Upper lobe of left lung (tissue), 4 donors: ENCODE results near the gene CDH18.

Experiments
- EP300 ChIP-seq, 4 donors: sonication (generic); formaldehyde crosslinking; IDR thresholded peaks; one replicate each; pipeline ENCODE4 v1.5.1; 2017; ENCODE audit warnings: antibody characterized with exemption in 4 of 4, control low read depth in 2 of 4
- POLR2AphosphoS5 ChIP-seq, 2 donors: sonication (generic); formaldehyde crosslinking; IDR thresholded peaks; one replicate each; pipeline ENCODE4 v1.5.1; 2017; ENCODE audit warnings: antibody characterized with exemption in 2 of 2
- TF ChIP-seq, protein P1 (sequence below), 6 experiments: fragments of 450-650 bp in 4 of 6; fragments of 200-600 bp in 2 of 6; sonication (generic) in 2 of 6; IDR thresholded peaks; one replicate each; pipeline ENCODE4 v1.5.1; 2016 to 2019; ENCODE audit warnings: antibody characterized with exemption in 6 of 6

DNA sequence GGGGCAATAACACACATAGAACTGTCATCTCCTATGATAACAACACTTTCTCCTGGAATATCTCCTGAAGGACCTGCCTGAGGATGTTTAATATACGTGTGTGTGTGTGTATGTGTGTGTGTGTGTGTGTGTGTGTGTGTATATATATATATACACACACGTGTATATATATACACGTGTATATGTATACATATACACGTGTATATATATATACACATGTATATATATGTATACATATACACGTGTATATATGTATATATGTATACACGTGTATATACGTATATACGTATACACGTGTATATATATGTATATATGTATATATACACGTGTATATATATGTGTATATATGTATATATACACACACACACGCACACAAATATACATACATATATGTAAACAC lies 27.5 kb downstream of the CDH18 start:
- no peak for TF ChIP-seq POLR2AphosphoS5 (IDR thresholded peaks at IDR 0.05)
- TF ChIP-seq, protein P1, sequence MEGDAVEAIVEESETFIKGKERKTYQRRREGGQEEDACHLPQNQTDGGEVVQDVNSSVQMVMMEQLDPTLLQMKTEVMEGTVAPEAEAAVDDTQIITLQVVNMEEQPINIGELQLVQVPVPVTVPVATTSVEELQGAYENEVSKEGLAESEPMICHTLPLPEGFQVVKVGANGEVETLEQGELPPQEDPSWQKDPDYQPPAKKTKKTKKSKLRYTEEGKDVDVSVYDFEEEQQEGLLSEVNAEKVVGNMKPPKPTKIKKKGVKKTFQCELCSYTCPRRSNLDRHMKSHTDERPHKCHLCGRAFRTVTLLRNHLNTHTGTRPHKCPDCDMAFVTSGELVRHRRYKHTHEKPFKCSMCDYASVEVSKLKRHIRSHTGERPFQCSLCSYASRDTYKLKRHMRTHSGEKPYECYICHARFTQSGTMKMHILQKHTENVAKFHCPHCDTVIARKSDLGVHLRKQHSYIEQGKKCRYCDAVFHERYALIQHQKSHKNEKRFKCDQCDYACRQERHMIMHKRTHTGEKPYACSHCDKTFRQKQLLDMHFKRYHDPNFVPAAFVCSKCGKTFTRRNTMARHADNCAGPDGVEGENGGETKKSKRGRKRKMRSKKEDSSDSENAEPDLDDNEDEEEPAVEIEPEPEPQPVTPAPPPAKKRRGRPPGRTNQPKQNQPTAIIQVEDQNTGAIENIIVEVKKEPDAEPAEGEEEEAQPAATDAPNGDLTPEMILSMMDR (IDR thresholded peaks at IDR 0.05), result no peak
- TF ChIP-seq EP300 (IDR thresholded peaks at IDR 0.05), result no peak
